ENCODE results near the gene LTBP4. TPM values are rescaled to one million over a fixed set of nuclear protein-coding genes. Genes with fewer than 3 reads are reported as not detected.
"Not testable (repeated sequence)": the region's sequence is repeated elsewhere in the genome, so short reads cannot be mapped to it uniquely, and the experiment has no call there.

LTBP4 gene
- total RNA-seq, 1 experiment from 2014 or later, result 4.7 TPM

- peak; percentile 92 for DNase-seq (ENCODE audit: low spot score)
Measured at GRCh38 chr19:40576585-40577451, 24.4 kb upstream of the LTBP4 start, which contains the start of gene SHKBP1. Gene SHKBP1, plus strand, starts transcription at chr19:40576873. Its CDS starts 27 bp downstream, at chr19:40576900.

- no peak for DNase-seq (ENCODE audit: low spot score)
Measured at GRCh38 chr19:40578442-40578908, 22.7 kb upstream of the LTBP4 start.

- DNase-seq (ENCODE audit: low spot score), result no peak
Measured at GRCh38 chr19:40580619-40581018, 20.6 kb upstream of the LTBP4 start.

- DNase-seq (ENCODE audit: low spot score), result no peak
Measured at GRCh38 chr19:40581531-40581930, 19.6 kb upstream of the LTBP4 start.

GRCh38 chr19:40582467-40582866 is 18.7 kb upstream of the LTBP4 start:
- no peak for DNase-seq (ENCODE audit: low spot score)

GRCh38 chr19:40583283-40583682 is 17.9 kb upstream of the LTBP4 start:
- DNase-seq (ENCODE audit: low spot score), result no peak

GRCh38 chr19:40584007-40584406 is 17.2 kb upstream of the LTBP4 start:
- DNase-seq (ENCODE audit: low spot score), result no peak

GRCh38 chr19:40585241-40585981 is 15.8 kb upstream of the LTBP4 start:
- DNase-seq (ENCODE audit: low spot score), result peak; percentile 60

GRCh38 chr19:40585982-40586422 is 15.2 kb upstream of the LTBP4 start:
- DNase-seq (ENCODE audit: low spot score), result no peak

- no peak for DNase-seq (ENCODE audit: low spot score)
Measured at GRCh38 chr19:40586611-40587010, 14.6 kb upstream of the LTBP4 start.

GRCh38 chr19:40588110-40588854 is 12.9 kb upstream of the LTBP4 start:
- DNase-seq (ENCODE audit: low spot score), result no peak

- DNase-seq (ENCODE audit: low spot score), result no peak
Measured at GRCh38 chr19:40588926-40589569, 12.1 kb upstream of the LTBP4 start.

- DNase-seq (ENCODE audit: low spot score), result no peak
Measured at GRCh38 chr19:40589591-40590429, 11.4 kb upstream of the LTBP4 start.

GRCh38 chr19:40590464-40591265 is 10.5 kb upstream of the LTBP4 start:
- DNase-seq (ENCODE audit: low spot score), result no peak

GRCh38 chr19:40591724-40592123 is 9.4 kb upstream of the LTBP4 start:
- not testable (repeated sequence) for DNase-seq (ENCODE audit: low spot score)

- DNase-seq (ENCODE audit: low spot score), result peak; percentile 68
Measured at GRCh38 chr19:40592170-40592569, 9.0 kb upstream of the LTBP4 start.

GRCh38 chr19:40594255-40594654 is 6.9 kb upstream of the LTBP4 start:
- DNase-seq (ENCODE audit: low spot score), result no peak

GRCh38 chr19:40594657-40595091 is 6.5 kb upstream of the LTBP4 start:
- no peak for DNase-seq (ENCODE audit: low spot score)

- no peak for DNase-seq (ENCODE audit: low spot score)
Measured at GRCh38 chr19:40596608-40597328, 4.4 kb upstream of the LTBP4 start.
